ENCODE results near the gene NGRN.

NGRN gene

DNA sequence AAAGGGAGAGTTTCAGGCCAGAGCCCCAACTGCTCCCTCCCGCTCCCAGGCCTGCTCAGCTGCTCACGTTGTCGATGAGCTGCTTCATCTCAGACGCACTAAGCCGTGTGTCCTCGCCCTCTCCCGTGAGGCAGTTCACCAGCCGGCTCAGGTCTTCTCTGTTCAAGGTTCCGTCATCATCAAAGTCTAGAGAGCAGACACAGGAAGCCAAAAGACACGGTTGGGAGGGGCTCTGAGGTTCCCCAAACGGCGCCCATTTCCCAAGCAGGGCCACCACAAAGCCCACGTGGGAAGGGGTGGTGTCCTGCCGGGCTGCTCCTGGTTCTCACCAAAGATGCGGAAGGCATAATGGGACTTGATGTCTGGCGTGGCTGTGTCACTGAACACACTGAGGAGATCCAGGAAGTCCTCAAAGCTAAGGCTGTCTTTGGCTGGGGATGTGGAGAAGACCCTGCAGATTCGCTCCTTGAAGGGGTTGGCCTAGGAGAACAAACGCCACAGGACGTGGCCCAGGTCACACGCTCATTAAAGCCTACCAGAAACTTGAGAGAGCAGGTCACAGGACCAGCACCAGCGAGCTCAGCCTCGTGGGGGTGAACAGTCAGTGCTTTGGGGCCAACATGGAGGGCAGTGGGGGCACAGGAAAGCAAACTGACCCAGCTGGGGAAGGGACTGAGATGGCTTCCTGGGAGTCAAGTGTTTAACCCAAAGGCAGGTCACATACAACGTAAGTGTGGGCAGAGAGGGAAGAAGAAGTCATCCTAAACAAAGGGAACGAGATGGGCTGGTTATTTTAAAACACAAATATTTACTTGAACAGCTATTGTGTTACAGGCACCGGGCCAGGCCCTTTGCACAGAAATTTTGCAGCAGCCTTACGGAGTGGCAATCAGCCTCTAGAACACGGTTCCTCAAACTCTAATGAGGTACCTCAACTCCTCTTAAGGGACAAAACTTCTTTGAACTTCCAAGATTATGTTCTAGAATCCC, 34.1 kb upstream of the NGRN start:
- TF ChIP-seq, protein P1, sequence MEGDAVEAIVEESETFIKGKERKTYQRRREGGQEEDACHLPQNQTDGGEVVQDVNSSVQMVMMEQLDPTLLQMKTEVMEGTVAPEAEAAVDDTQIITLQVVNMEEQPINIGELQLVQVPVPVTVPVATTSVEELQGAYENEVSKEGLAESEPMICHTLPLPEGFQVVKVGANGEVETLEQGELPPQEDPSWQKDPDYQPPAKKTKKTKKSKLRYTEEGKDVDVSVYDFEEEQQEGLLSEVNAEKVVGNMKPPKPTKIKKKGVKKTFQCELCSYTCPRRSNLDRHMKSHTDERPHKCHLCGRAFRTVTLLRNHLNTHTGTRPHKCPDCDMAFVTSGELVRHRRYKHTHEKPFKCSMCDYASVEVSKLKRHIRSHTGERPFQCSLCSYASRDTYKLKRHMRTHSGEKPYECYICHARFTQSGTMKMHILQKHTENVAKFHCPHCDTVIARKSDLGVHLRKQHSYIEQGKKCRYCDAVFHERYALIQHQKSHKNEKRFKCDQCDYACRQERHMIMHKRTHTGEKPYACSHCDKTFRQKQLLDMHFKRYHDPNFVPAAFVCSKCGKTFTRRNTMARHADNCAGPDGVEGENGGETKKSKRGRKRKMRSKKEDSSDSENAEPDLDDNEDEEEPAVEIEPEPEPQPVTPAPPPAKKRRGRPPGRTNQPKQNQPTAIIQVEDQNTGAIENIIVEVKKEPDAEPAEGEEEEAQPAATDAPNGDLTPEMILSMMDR (IDR thresholded peaks at IDR 0.05; ENCODE audit: low read depth, low read length) = no peak
- no peak overlapping the region for H3K4me3 ChIP-seq (ENCODE audit: low read depth, low read length)

DNA sequence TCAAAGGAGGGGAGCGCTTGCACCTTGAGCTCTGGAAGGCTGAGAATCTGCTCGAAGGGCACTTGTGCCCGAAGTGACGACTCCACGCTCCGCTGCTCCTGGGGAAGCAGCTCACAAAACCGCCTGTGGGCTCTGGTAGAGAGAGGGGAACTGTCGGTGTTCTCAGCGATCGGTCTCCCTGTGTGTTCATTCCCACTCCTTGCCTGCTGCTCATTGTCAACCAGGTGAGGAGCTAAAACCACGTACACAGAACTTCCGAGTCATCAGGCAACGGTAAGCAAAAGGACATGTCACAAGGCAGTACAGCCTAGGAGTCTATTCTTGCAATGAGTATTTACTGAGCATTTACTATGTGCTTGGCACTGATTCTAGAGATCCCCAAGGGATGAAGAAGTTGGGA, 33.3 kb upstream of the NGRN start:
- peak overlapping the region; percentile 81; the same call in 1 of the 2 replicates for H3K4me3 ChIP-seq (ENCODE audit: low read depth, low read length)

DNA sequence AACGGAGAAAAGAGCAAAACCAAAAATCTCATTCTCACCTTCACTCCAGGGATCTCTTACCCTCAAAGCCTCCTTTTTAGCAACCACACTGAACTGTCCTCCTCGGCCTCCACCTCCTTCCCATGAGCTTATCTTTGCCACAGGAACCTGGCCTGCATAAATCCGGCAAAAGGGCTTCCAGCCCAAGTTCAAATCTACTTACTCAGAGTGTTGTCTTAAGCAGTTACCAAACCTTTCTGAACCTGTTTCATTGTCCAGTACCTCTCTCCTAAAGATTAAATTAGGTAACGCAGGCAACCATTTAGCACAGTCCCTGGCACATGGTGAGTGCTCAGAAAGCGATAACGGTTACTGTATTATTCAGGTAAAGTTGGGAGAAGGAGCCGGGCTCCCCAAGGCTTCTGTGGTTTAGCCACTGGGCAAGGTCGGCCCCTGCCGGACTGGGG, 32.5 kb upstream of the NGRN start:
- TF ChIP-seq, protein P1 (IDR thresholded peaks at IDR 0.05; ENCODE audit: low read depth, low read length) = peak; percentile 37
- H3K4me3 ChIP-seq (ENCODE audit: low read depth, low read length) = peak overlapping the region; percentile 81

More for the DNA sequence above, 33.3 kb upstream of the NGRN start:
- TF ChIP-seq, protein P1 (IDR thresholded peaks at IDR 0.05; ENCODE audit: low read depth, low read length) = no peak

DNA sequence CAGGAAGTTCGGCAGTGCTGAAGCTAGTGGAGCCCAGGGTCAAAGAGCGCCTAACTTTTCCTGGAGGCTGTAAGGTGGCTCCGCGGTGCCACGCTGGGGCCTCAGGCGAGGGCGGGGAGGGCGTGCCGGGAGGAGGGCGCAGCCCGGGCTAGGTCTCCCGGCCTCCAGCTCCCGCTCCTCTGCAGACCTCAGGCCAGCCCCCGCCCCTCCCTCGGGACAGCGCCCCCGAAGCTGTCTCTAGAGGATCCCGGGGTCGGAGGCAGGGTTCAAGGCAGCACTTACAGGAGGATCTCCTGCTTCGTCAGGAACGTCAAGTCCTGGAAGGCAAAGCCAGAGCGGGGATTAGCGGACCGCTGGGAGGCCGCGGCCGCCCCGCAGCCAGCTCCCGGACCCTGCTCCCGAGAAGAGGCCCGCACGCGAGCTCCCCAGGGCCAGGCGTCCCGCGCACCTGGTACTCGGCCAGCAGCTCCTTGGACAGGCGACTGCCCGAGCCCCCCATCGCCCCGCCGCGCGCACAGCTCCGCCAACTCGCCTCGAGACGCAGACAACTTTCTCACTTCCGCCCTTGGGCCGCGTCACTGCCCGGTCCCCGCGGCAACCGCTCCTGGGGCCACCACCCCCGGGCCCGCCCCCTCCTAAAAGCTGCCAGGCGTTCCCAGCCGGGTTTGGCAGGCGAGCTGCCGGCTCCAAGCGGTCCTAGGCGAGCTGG, 31.9 kb upstream of the NGRN start, which contains the start of gene CIB1:
Gene CIB1 (minus strand): TSS at position 555 of the 709 bp plus-strand sequence. CDS start 56 bp downstream, at position 499.
- TF ChIP-seq, protein P1 (IDR thresholded peaks at IDR 0.05; ENCODE audit: low read depth, low read length) = no peak
- peak within 1 kb of the TSS; percentile 81 for H3K4me3 ChIP-seq (ENCODE audit: low read depth, low read length)

DNA sequence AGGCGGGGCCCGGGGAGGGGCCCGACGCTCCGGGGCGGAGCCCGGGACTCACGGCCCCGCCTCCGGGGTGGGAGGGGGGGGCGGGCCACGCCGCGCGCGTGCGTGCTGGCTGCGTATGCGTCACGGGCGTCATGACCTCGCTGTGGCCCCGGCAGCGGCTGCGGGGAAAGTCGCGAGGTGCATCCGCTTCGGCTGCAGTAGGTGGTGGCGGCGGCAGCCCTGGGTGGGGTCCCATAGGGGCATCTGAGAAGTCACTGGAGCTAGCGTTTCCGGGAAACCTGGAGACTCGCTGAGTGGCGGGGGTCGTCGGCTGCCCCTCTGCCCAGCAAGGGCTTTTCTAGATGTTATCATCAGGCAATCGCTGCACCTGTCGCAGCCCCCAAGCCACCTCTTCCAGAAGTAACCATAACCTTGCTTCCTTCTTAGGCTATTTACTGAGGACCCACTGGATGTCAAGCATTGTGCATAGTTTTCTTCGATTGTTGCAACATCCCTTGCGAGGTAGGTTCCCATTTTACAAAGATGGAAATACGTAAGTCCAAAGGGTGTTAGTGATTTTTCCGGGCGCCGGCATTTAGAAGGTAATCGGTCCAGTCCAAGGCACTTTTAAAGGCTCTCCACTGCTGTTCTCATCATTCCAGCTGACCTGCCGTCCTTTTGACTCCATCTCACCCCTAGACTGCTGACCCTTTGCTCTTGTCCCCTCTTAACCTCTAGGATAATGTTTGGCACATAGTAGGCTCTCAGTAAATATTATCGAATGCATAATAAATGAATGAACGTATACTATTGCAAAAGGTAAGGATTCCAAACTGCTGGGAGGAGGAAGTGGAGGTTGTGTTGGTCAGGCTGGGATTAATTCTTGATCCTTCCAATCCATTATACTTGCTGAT, 31.1 kb upstream of the NGRN start, which contains the start of gene GDPGP1:
Gene GDPGP1 (plus strand): TSS at position 114 of the 893 bp plus-strand sequence. CDS start 6,700 bp downstream, outside the sequence.
- H3K4me3 ChIP-seq (ENCODE audit: low read depth, low read length) = peak within 1 kb of the TSS; percentile 81
- TF ChIP-seq, protein P1 (IDR thresholded peaks at IDR 0.05; ENCODE audit: low read depth, low read length) = no peak

DNA sequence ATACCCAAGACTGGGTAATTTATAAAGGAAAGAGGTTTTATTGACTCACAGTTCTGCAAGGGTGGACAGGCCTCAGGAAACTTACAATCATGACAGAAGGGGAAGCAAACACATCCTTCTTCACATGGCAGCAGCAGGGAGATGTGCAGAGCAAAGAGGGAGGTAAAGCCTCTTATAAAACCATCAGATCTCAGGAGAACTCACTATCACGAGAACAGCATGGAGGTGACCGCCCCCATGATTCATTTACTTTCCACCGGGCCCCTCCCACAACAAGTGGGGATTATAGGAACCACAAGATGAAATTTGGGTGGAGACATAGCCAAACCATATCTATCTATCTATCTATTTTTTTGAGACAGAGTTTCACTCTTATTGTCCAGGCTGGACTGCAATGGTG, 26.1 kb upstream of the NGRN start:
- TF ChIP-seq, protein P1 (IDR thresholded peaks at IDR 0.05; ENCODE audit: low read depth, low read length) = no peak
- H3K4me3 ChIP-seq (ENCODE audit: low read depth, low read length) = no peak overlapping the region

Measured in WI38 (cell line).